Lung microvascular endothelial cell (primary cell): ENCODE data around the gene METTL3. TPM values are rescaled to one million over a fixed set of nuclear protein-coding genes. Genes with fewer than 3 reads are reported as not detected.
A peak's percentile ranks its signal among the peaks of the same experiment; 100 is the strongest.

ENCODE experiments used
- DNase-seq, 2 donors: peaks; one replicate each; pipeline versions ENCODE4 v3.0.0 to v3.0.0-alpha.2; 2010; ENCODE audit warnings: low read depth in 2 of 2
- total RNA-seq: library from RNA; depleted of rRNA; stranded (reverse); fragments of >200 nt; gene quantifications from 2 replicates; pipeline ENCODE4 v1.2.1, GENCODE V29; 2014

Gene METTL3
- total RNA-seq, 1 donor from 2014 or later = 66.9 TPM

DNA sequence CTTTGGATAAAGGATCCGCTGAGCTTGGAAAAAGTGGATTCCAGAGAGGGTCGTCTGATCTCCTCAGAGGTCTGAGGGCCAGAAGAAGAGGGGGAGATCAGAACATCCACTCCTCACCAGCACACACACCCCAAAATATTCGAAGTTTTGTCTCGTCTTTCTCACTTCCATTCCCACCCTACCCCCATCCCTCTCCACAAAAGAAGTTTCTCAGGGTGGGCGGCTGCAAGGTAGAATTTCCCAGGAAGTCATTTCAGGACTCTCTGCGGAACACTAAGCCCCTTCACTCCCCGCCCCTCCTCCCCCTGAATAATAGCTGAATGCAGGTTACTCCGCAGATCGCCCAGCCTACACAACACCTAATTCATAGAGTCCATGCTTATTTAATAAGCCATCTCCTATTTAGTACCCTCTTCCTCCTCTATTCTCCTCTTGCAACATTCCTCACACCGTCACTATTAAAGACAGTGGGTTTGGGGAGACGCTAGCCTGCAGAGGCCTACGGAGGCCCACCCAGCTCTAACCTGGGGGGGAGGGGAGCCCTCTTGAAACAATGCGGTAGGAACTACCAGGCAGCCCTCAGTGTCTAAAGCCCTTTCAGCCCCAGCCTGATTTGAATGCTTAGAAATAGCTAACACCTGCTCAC lies 15.7 kb upstream of the METTL3 start:
- no peak for DNase-seq

DNA sequence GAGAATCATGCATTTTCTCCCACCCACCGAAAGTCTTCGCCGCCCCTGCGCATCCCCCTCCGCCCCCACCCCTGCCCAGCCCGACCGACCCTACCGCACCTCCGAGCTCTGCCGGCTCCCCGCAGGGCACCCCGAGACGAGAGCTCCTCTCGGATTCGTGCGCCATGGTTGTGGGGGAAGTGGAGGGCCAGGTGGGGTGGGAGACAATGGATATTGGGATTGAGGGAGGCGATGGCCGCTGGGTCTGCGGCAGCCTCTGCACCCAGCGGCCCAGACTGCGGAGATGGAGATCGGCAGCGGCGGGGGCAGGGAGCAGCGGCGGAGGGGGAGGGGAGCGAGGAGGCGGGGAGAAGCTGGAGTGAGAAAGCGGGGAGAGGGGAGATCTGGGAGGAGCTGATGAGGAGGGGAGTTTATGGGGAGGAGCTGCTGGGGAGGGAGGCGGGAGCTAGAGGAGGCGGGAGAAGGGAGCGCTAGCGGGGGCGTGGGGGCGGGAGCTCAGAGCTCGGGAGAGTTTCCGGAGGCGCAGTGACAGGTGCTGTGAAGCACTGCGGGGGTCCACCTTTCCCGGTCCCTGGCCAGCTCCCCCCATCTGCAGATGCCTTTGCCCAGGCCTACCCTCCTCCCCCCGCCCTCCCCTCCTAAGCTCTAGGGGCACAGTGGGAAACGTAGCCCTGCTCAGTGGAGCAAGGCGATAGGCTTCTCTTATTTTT lies 15.0 kb upstream of the METTL3 start, which contains the start of gene SALL2:
Gene SALL2 (minus strand): TSS at position 385 of the 710 bp plus-strand sequence. CDS start 219 bp downstream, at position 166.
- peak; percentile 4 to 38 for DNase-seq

DNA sequence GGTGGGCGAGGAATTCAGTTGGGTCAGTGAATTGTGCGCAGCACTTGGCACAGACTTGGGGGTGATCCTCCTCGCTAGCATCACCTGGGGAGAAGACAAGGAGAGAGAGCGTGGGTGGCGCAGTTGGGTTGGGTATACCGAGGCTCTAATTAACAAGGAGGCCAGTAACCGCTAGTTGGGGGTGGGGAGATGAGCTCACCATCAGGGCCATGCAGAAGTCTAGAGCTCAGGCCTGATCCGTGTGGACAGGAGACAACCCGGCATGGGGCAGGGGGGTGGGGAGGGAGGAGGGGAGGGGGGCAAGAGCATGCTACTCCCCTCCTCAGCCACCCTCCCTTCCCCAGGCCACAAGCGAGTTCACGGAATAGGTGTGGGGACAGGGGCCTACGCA lies 14.4 kb upstream of the METTL3 start:
- DNase-seq = no peak

DNA sequence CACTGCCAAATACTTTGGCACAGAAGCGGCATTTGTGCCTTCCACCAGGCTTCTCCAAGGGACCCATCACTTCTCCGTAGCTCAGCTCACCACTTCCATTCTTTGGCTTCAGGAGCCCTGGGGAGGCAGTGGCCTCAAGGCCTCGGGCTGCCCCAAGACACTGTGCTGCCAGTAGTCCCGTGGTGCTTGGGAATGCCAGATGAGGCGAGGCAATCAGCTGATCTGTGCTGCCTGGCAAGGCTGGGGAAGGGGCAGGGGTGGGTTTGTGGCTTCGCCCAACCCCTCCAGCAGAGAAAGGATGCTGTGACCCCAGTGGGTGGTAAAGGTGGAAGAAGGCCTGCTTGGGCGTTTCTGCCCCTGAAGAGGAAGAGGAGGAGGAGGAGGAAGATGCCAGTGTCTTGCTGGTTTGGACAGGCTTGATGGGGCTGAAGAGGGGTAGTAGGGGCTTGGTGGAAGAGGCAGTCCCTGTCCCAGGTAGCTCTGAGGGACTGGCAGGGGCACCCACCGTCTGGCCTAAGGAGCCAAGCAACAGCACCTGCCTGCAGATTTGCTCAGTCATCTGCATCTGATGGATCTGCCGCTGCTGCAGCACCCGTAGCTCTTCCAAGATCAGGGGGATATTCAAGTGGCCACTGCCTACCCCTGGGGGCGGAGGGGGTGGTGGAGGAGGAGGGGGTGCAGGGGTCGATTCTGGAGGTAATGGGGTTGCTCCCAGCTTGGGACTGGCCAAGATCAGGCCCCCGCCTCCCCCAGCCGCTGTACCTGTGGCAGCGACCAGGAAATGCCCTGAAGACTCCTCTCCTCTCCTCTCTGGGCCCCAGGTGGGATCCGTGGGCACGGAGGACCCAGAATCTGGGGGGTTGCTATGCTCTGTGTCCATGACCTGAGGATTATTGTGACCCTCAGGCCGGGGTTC lies 13.7 kb upstream of the METTL3 start:
- no peak for DNase-seq

DNA sequence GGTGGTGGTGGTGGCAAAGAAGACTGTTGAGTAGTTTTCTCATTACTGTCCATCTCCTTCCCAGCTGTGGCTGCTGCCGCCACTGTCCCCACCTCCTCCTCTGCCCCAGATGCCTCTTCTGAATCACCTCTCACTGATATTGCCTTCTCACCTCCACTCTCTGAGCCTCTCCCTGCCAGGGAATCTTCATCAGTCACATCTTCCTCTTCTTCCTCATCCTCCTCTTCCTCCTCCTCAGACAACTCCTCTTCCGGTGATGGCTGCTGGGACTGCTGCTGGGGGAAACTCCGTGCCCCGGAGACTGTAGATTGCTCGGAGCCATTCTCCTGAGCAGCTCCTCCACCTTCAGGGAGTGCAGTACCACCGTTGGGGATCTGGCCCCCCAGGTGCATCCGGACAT lies 12.1 kb upstream of the METTL3 start:
- DNase-seq = no peak

DNA sequence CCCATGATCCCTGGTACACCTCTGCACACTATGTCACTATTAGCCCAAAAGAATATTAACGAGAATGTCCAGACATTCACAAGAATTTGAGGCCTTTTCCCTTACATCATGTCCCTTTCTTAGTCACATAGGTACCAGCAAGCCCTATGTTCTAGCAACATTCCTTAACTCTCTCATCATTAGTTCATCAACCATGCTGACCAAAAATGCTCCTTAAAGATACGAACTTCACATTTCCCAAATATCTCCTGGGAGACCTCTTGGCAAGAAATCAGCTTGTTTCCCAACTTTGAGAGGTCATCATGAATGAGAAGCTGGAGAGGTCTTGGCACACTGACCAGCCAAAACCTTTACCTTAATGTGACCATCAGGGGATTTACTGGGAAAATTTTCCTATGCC lies 10.4 kb upstream of the METTL3 start:
- no peak for DNase-seq

DNA sequence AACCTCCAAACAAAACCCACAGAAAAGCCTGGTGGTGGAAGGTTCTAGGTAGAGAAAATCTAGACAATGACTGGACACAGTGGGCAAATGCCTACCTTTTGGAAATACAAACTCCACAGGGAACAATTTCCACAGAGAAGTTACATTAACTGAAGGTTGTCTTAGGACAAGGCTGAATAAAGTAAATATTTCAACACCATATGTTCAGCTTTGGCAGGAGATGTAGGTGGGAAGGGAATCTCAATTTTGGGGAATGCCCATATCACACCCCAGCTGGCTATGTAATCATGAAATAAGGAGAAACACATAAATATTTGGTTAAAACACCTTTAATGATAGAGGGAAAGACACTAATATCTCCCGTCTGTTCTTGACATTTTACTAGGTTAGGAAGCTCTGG lies 9.6 kb upstream of the METTL3 start:
- DNase-seq = no peak

DNA sequence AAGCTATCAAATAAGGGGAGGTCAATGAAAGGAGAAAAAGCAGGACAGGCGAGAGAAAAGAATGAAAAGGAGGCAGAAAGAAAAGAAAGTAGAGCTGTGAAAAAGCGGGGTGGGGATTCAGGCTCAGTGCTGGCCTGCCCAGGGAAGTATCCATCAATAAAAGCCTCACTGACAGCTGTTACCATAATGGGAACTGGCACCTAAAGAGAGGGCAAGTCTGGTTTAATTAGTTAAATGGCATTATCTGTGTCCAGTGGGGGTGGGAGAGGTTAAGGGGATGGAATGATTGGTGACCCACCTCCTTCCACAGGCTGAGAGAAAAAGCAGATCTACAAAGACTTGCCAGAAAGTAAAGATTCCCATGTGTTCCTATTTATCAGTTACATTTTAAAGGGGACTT lies 7.6 kb upstream of the METTL3 start:
- no peak for DNase-seq

DNA sequence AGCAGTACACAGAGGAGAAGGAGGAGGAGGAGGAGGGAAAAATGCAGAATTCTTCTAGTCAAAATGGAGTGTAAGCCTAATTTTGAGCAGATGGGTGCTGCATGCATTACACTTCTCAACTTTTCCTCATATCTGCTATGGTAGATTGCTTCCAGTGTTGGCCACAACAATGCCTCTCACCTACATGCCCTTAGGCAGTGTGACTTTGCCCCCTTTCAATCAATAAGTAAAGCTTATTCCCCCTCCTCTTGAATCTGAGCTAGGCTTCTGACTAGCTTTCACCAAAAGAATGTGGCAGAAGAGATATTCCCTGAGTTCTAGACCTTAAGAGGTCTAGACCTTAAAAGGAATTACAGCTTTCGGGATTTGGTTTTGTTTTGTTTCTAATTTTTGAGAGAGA lies 3.2 kb upstream of the METTL3 start:
- no peak for DNase-seq

DNA sequence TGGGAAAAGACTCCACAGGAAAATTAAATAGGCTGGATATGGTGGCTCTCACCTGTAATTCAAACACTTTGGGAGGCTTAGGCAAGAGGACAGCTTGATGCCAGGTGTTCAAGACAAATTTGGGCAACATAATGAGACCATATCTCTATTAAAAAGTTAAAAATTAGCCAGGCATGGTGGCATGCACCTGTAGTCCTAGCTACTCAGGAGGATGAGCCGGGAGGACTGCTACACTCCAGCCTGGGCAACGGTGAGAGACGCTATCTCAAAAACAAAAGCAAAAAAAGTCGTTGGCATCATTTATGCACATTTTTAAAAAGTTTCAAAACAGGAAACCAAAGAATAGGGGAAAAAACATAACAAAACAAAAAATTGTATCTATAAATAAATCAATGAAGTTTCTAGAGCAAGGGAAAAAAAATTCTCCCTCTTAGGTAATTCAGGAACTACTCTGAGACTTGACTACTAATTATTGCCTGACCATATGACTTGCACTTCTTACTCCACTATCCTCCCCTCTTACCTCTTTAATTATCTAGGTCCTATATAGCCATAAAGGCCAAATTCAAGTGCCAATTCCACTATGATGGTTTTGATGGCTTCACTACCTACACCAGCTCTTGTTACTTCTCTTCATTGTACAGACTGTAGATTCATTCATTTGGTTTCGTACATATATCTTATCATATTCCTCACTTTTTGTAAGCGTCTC lies 1.6 kb downstream of the METTL3 start:
- no peak for DNase-seq

DNA sequence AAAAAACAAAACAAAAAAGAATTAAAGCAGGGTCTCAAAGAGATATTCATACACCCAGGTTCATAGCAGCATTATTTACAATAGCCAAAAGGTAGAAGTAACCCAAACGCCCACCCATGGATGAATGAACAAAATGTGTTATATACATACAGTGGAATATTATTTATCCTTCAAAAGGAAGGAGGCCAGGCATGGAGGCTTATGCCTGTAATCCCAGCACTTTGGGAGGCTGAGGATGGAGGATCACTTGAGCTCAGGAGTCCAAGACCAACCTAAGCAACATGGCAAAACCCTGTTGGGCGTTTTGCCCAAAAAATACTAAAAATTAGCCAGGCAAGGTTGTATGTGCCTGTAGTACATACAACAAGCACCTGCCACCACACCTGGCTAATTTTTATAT lies 4.6 kb downstream of the METTL3 start:
- no peak for DNase-seq

DNA sequence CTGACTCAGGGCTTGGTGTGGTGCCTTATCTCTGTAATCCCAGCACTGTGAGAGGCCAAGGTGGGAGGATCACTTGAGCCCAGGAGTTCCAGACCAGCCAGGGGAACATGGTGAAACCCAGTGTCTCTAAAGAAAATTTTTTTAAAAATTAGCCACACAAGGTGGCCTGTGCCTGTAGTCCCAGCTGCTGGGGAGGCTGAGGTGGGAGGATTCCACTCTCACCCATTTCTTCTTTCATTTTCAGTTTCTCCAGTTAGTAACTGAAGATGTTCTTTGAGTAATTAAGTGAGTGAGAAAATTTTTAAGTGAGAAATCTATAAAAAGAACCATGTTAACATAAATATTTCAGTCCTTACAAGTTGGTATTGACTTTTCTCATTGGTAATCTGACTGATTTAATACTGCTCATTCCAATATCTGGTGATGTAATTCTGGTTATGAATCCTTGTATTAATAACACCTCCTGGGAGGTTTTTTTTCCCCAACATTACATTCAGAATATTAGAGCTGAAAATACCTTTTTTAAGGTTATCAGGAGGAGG lies 6.1 kb downstream of the METTL3 start:
- DNase-seq = no peak

DNA sequence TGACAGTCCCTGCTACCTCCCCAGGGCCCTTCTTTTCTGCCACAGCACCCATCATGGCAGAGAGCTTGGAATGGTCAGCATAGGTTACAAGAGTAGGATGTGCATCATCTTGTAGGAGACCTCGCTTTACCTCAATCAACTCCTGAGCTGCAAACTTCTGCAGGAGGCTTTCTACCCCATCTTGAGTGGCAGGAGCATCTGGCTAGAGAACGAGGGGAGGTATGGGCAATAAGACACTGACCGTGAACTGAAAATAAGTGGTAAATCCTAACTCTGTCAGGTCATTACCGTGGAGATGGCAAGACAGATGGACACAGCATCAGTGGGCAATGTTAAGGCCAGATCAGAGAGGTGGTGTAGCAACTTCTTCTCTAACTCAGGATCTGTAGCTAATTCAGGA lies 7.8 kb downstream of the METTL3 start:
- no peak for DNase-seq

DNA sequence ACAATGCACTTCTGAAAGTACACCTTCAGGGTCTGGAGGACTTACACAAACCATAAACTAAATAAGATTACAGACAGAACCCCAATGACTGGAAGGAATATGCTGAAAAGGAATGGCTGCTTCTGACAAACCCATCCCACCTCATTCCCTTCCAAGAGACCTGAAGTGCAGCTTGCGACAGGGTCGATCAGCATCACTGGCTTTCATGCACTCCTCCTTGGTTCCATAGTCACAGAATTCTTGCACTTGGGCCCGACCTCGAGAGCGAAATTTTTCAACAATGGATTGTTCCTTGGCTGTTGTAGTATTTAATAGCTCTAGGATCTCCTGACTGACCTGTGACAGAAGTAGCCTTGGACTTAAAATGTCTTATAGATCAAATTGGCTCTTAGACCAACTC lies 9.6 kb downstream of the METTL3 start:
- no peak for DNase-seq

DNA sequence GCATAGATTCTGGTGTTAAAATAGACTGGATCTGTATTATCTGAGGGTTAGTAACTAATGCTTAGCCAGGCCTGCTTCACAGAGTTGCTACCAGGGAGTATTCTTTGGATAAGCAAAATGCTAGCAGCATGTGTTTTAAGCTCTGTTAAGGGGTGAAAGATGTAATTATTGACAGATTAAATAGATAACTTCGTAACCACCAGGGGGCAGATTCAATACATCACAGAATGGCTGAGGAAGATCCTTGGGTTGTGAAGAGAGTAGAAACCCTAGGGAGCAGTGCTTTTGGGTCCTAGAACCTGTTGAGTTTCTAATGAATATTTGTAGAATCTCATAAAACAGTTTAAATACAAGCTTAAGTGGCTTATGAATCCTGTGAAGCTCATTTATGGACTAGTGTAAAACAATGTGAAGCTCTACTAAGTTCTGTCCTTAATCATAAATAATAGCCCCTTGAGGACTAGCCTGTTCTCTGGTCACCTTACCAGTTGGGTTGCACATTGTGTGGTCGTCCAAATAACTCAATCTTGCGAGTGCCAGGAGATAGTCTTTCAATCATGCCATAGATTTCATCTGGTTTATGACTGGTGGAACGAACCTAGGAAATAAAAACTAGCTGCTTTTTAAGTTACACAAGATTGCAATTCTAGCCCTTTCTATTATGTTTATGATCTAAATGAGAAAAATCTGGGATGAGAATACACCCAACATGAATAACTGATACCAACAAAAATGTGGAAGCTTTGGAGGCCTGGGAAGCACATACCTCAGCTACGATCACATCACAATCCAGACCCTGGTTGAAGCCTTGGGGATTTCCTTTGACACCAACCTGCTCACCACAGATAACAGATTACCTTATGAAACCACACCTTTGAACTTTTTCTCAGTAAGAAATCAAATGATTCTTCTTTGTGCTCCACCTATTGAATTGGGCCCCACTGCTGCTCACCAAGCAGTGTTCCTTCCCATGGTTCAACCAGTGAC lies 12.3 kb downstream of the METTL3 start:
- DNase-seq = peak; percentile 58 to 63

DNA sequence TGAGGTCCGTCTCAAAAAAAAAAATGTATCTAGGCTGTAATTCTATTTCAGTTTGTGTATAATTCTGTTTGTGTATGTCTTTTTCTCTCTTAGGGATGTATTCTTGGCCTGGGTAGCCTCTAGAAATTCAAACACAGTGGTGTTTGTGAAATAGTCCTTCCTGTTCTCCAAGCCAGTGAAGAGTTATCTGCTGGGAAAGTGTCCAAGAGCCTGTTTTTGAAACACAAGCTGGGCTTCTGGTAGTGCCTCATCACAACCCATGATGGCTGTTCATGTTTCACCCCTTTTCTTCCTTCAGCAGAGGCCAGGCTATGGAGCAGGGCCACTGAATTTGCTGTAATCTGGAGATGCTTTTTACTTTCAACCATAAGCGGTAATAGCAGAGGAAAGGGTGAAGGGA lies 14.7 kb downstream of the METTL3 start:
- DNase-seq = peak; percentile 6 to 41

DNA sequence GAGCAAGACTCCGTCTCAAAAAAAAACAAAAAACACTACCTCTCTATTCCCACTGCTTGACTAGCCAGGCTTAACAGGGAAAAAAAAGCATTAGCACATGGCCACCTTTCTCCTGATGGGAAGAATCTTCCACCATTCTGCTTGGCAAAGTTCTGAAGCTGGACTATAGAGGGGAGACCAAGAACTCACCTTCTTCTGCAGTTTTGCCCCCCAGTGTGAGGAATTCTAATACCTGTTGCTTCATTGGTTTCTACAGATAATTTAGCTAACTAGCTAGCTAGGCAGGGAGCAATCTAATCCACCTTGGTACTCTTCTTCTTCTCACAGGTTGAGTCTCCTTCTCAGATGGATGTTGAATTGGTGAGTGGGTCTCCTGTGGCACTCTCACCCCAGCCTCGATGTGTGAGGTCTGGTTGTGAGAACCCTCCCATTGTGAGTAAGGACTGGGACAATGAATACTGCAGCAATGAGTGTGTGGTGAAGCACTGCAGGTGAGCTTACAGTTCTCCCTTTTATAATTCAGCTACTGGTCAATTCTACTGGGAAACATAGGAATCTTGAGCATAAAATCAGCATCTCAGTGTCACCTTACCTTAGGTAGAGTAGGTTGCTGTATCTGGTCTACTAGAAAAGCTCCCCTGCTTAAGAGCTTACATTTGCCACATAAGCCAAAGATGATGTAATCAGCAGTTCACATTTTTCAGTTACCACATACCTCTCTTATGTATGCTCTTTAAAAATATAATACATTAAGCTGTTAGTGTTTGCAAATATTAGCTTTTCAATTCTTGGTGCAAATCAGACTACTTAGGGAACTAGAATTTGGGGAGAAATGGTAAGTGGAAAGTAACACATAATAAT lies 16.0 kb downstream of the METTL3 start:
- no peak for DNase-seq

DNA sequence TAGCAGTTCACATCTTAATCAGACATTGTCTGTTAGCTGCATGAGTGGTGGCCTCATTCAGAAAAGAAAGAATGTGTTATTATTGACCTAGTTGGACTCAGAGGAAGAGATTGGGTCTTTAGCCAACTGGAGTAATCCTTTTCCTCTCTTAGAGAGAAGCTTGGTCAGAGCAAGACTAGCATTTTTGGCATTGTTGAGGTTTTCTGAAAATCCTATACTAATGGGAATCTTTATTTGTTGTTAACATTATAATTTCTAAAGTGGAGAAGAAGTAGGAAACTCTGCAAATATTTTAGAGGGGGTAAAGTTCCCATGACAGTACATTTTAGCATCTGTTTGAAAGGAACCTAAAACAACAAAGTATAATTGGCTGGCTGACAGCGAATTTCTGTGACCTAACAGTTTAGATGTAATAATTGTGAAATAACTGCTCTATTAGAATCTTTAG lies 24.5 kb downstream of the METTL3 start:
- no peak for DNase-seq
